HG03457 (cell line): ENCODE results near the gene RRM2.
"Not testable (repeated sequence)": the region's sequence is repeated elsewhere in the genome, so short reads cannot be mapped to it uniquely, and the experiment has no call there.

ENCODE experiments used
- ATAC-seq: cut with Tn5 transposase; IDR thresholded peaks from one replicate; pipeline ENCODE4 v1.9.1; 2021; ENCODE audit warnings: moderate number of reproducible peaks; ENCODE audit not compliant: unreplicated experiment

Gene RRM2

DNA sequence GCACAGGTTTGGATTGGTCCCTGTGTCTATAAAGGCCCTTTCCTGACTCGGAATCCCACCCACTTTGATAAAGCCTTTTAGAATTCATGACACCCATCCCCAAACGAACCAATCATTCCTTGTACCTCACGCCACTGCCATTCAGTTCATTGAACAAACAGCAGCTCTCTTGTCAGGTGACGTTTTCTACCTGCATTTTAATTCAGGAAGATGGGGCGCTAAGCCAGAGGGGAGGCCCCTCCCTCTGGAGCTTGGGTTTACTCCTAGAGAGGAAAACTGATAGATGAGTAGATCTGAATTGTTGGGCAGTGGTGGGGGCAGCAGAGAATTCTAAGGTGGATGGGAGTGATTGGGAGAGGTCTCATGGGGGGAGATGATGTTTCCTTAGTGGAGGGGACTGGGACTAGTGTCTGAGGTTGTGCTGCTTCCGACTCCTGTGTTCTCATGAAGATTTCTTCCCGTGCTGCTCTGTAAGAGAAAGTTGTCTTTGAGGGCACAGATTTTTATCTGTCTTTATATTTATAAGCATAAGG, 9.6 kb downstream of the RRM2 start:
- ATAC-seq = no peak

DNA sequence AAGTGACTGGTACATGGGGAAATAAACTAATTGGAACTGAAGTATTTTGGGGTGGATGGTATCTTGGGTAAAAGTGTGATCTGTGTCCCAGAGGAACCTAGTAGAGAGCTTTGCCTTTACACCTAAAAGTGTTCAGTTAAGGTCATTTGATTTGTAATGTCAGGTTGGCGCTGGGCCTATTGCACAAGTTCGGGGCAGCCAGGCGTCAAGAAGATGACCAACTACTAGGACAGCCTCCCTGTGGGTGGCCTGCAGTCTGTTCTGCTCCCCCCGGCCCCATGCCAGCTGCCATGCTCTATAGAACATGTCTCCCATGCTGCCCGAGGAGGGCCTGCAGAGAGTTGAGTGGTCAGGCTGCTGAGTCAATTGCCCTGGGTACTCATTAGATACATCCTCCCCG, 10.1 kb downstream of the RRM2 start:
- ATAC-seq = no peak

DNA sequence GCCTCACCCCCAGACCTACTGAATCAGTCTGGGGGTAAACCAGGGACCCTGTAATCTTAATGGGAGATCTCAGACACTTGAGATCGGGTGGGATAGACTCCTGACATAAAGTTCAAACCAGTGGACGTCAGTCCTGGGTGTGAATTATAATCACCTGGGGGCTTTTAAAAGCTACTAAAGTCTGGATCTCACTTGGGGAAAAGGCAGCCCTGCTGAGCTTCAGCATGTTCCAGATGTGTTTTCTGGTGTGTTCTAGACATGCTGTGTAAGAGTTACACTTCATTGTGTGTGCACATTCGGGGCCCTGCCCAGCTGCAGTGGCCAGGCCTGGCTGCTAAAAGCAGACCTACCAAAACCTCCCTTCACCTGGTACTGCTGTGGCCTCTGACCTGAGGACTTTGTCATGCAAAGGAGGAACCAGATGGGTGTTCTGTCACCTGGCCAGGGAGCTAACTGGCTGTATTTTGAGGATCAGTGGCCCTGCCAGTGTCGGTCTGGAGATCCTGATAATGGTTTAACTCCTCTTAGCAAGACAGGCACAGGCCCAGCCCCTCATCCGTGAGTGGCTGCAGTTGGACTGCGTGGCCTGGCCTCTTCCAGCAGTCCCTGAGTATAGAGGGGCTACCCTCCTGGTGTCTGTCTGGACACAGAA, 10.6 kb downstream of the RRM2 start:
- no peak for ATAC-seq

DNA sequence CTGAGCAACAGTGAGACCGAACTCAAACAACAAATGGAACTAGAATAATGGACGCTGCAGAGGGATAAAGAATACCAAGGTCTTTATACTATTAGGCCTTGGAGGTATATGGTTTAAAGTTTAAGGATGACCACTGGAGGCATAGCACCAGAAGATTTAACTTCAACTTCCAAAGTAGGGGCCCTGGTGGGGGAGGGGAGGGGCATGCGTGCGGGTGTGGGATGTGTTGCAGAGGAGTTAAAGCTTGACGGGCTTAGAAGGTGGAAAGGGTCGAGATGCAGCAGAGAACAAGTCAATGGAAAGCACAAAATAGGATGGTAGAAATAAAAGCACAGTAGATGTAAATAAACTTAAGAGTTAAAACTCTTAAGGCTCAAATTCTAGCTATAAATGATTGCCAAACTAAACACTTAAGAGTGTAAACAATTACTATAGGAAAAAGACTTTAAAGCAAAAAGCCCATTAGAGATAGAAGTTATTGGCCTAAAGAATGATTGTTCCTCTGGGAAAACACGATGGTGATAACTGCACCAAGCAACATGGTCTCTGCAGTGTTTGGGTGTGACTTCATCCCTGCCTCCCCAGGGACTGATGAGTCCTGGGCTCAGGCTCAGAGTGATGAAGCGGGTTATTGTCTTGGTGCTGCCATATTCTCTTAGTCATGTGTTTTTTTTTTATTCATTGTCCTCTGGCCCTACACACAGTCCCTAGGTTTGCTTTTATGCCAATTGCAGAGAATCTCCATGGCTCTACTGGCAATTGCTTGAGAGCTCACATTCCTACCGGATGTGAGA, 13.0 kb downstream of the RRM2 start:
- no peak for ATAC-seq

DNA sequence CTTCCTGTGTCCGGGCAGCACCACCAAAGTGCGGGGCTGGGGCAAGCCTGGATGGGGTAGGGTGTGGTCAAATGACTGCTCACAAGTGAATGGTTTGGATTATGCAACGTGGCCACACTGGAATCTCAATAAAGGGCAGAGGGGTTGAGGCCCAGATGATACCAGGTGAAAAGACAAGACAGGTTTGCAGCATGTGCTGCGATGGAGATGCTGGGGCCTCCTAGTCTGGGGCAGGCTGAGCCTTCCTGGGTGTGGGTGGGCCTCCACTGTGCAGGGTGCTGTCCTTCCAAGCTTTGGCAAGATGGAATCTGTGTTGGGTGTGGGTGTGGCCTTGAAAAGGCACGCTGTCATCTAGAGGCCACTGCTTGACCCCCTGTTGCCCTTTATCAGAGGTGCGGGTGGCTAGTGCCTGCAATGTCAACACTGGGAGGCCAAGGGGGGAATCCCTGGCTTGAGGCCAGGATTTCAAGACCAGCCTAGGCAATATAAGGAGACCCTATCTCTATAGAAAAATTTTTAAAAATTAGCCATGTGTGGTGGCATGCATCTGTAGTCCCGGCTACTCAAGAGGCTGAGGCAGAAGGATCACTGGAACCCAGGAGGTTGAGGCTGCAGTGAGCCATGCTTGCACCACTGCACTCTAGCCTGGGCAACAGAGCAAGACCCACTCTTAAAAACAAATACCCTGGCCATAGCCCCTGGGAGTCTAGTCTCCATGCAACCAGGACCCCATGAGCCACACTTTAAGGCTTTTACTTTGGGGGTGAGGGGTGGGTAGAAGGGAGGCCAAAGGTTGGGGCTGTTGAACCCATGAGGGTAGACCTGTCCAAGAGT, 13.8 kb downstream of the RRM2 start:
- no peak for ATAC-seq

DNA sequence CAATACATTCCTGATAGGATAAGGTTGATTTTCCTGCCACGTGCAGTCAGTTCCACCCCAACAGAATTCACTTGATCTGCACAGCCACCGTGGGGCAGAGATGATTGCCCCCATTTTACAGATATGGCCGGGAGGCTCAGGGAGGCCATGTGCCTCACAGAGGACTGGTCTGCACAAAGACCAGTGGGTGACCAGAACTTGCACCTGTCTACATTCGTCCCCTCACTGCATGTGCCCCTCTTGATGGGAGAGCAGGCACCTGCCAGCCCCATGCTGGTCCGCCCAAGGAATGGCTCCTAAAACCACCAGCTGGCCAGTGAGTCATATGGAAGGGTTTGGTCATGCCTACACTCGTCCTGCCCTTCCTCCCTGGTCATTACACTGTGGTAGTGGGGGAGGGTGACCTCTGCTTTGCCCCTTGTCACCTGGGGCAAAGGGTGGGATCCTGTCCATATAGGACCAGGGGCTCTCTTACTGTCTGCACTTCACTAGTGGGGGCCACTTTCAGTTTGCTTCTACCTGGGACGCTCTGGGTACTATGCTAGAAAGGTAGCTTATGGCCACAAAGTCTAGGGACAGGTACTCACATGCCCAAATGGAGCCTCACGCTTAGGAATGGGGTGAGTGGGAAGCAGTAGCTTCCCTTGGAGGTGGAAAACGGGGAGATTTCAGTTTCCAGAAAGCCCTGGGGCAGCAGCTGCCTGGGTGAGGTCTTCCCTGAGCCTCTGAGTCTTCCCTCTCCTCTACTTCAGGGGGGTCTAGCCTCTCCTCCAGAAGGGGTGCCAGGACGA, 14.7 kb downstream of the RRM2 start:
- ATAC-seq = no peak

DNA sequence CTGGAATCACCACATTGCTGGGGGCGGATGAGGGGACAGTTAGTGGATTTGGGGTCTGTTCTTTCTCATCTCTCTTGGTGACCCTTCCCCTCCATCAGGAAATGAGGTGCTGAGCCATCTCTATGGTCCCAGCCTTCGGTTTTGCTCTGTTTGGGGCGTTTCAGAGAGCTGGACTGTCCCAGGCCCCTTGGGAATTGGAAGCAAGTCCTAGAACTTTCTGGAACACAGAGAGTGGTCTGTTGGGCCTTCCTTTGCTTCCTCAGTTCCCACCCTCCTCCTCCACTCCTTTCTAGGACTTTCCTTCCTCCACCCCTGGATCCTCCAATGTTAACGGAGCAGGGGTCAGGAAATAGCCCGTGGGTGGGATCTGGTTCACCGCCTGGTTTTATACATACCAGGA, 17.0 kb downstream of the RRM2 start:
- no peak for ATAC-seq

DNA sequence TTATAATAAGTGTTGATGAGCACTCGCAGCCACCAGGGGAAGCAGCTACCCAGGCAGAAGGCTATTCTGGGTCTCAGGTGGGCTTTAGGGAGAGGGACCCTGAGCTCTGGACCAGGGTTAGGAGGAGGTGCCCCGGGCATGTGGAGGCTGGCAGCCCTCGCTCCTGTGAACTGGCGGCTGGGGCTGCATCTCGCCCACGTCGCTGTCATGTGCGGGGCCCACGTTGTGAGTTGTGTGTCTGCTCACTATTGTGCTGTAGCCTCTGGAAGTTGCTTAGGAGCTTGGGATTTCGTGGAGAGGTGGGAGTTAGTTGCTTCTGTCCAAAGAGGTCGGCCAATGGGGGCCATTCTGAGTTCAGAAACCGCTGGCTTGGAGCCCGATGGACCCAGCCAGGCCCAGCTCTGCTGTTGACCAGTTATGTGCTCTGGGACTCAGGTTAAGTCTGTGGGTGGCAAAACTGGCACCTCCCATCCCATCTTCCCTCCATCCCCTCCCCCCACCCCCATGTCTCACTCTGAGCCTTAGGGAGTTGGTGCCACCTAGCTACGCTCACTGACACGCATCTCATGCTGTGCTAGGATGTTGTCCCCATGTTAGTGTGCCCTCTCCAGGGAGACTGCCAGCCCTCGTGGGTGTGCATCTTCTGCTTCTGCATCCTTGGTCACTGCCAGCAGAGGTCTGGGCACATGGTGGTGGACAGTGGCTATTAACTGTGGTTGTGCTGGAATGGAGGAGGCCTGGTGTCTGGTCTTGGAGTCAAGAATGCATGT, 18.5 kb downstream of the RRM2 start:
- no peak for ATAC-seq

DNA sequence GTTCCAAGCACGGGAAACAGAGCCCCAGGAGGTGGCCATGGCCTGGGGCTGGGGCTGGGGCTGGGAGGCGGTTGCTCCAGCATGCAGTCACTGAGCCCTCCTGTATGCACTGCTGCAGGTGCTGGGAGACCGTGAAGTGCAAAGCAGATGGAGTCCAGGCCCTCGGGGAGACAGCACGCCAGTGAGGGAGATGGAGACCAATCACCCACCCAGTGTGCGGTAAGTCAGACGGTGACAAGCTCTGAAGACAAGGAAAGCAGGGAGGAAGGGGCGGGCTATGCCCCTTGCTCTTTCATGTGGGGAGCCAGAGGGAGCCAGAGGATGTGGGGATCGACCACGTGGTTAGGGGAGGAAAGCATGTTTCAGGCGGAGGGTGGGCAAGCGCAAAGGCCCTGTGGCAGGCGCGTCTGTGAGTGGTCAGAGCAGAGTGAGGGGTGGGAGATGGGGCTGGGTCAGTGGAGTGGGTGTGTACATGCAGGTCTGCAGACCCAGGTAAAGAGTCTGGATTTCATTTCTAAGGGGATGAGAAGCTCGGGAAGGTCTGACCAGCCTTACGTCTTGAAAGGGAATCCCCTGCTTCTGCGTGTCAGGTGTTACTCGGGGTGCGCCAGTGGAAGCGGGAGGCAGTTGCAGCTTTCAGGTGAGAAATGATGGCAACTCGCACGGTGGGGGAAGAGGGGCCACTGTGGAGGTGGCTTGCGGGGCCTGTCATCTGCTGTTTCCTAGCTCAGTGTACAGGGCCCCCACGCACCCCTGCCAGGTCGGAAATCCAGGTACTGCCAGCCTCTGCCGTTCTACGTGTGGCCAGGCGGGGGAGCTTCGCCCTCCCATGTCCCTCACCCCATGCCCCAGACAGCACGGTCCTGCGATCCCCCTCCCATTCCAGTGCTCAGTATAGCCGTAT, 19.4 kb downstream of the RRM2 start:
- ATAC-seq = no peak

DNA sequence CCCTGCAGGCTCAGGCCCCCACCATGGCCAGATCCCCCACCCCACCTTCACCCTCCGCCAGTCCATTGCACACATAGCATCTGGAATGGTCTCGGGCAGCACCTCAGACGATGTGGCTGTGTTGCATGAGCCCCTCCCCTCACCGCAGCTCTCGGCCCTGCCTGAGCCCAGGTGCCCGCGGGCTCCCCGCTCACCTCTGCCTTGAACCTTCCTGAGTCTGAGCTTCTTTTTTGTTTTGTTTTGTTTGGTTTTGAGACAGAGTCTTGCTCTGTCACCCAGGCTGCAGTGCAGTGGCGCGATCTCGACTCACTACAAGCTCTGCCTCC, 20.1 kb downstream of the RRM2 start:
- ATAC-seq = no peak

DNA sequence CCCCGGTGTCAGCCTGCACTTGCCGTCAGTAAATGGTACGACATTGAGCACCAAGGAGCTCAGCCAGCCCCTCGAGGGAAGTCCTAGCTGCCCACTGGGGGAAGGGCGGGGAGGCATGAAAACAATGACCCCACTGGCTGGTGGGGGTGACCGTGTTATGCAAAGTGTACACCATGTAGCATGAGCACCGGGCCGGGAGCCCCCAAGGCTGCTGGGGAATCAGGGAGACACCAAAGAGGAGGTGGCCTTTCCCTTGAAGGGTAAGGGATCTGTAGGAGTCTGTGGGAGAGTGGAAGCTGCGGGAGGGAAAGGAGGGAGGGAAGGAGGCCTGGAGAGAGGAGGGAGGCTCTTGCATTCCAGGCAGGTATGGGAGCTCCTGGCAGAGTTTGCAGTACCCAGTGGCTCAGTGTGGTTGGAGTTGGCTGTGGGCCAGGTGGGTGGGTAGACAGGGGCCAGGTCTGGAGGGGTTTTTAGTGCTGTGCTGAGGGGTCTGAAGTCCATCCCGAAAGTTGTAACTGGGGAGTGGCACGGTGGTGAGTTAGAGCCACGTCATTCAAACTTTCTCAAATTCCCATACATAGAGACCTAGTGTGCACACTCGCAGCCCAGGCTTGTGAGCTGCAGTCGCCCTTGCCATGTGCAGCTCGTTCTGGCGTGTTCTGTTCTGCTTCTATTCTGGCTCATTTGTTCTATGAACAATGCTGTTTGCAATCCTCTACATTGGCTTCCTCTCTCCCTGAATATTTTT, 22.4 kb downstream of the RRM2 start:
- ATAC-seq = no peak

DNA sequence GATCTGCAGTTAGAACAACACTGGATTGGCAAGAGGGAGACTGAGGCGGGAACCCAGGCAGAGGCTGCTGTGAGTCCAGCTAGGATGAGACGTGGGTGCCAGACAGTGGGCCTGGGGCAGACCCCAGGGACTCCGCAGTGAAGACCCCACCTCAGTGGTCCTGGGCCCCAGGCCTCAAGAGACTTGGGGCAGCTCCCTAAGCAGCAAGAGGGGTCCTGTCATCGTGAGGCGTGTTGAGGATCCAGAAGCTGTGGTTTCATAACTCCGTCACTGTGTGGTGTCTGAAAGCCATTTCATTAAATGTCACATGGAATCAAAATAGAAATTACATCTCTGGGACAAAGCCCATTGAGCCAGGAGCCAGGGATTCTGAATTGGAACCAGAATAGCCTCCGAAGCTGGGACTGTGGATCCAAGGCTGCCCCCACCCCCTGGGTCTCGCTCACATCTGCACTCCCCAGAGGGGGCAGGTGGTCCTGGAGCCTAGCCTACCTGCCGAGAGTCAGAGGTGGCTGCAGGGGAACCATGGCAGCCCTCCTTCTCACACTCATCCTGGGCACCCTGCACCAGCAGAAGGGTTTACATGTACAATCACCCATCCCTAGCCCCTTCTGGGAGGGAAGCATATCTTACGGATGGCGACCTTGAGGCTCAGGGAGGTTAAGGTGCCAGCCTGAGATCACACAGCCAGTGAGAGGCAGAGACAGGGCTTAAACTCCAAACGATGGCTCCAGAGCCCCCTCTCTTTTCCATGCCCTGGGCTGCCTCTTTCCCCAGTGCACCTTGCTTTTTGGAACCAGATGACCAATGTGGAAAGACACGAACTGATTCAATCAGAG, 23.2 kb downstream of the RRM2 start:
- no peak for ATAC-seq

DNA sequence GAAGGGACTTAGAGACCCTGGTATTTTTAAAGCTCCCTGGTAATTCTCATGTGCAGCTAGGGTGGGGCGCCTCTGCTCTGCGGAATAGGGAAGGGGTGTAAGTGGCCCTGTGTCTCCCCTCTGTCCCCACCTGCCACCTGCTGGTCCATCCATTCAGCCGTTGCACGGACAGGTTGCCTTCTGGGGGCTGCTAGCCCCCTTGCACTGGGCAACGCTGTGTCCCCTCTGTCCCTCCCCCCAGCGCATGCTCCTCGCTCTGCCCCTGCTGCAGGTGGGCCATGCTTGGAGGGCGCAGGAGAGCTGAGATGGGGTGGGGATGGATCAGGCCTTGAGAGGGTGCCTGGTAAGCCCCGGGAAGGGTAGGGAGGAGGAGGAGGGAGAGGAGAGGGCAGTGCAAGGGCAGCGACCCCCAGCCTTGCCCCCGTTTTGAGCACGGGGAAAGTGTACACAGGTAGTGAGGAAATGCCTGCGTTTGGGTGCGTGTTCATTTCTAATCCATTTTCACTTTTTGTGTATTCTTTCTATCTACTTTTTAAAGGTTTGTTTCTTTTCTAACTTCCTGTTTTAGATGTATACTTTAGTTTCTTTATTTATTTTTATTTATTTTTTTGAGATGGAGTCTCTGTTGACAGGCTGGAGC, 23.9 kb downstream of the RRM2 start:
- no peak for ATAC-seq

DNA sequence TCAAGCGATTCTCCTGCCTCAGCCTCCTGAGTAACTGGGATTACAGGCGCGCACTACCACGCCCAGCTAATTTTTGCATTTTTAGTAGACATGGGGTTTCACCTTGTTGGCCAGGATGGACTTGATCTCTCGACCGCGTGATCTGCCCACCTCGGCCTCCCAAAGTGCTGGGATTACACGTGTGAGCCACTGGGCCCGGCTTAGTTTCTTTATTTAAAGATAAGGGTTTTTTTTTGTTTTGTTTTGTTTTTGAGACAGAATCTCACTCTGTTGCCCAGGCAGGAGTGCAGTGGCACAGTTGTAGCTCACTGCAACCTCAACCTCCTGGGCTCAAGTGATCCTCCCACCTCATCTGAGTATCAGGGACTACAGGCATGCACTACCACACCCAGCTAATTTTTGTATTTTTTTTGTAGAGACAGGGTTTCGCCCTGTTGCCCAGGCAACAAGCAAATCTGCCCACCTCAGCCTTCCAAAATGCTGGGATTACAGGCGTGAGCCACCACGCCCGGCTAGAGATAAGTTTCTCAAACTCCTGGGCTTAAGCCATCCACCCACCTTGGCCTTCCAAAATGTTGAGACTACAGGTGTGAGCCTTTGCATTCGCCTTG, 24.6 kb downstream of the RRM2 start:
- ATAC-seq = not testable (repeated sequence)

DNA sequence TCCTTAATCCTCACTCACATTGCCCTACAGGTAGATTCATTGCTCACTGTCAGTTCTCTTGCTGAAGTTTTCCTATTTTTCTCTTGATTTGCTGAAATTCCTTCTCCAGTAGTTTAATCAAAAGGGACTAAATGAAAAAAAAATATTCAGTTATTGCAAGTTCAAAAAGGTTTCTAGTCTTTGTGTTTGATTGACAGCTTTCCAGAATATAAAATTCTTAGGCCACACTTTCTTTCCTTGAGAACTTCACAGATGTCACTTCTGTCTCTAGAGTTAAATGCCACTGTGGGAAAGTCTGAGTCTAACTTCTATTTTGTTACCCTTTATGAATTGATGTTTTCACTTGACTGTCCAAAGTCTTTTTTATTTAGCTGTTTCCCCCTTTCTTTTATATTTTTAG, 25.7 kb downstream of the RRM2 start:
- no peak for ATAC-seq

DNA sequence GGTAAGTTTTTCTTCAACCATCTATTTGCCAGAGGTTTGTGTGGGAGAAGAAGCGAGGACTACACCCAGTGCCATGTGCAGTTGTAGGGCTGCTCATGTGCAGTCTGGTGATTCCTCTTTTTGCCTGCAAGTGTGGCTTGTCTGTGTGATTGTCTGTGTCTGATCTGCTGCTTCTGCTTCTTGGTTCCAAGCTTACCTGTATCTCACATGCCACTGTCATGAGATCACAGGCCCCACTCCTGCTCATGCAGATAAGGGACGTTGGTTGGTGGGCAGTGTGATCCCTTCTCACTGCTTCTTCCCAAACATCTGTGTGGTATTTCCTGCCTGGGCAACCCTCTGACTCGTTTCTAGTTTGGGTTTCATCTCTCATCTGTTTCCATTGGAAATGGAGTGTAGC, 27.1 kb downstream of the RRM2 start:
- ATAC-seq = no peak

DNA sequence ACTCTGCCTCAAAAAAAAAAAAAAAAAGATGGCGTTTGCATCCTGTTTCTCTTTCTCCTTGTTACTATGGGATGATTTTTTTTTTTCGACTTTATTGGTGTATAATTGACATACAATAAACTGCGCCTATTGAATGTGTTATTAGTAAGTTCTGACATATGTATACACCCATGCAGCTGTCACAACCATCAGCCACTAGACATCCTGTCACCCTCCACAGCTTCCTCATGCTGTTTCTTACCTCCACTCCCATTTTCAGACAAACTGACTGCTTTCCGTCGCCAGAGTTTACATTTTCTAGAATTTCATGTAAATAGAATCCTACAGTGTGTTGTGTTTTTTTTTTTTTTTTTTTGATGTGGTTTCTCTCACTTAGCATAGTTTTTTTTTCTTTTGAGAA, 27.9 kb downstream of the RRM2 start:
- no peak for ATAC-seq
